Right lobe of liver (tissue), 4 donors: ENCODE results near the gene KREMEN1.

Experiments
- POLR2A ChIP-seq: fragments of 450-650 bp; IDR thresholded peaks from one replicate; pipeline ENCODE4 v1.6.1; 2017; ENCODE audit warnings: antibody characterized with exemption, mild to moderate bottlenecking
- TF ChIP-seq, protein P1 (sequence below), 4 donors: fragments of 200-600 bp in 3 of 4; fragments of 450-650 bp in 1 of 4; IDR thresholded peaks; one replicate each; pipeline versions ENCODE4 v1.5.1 to v1.8.0; 2016 to 2022; ENCODE audit warnings: antibody characterized with exemption in 4 of 4, mild to moderate bottlenecking in 2 of 4
- donor health status: DM: no; HTN: no; CAD: no.
- donor health status: DM: no; HTN: no; CAD: no.
- donor health status: DM: no; HTN: yes; CAD: no.

- TF ChIP-seq, protein P1, sequence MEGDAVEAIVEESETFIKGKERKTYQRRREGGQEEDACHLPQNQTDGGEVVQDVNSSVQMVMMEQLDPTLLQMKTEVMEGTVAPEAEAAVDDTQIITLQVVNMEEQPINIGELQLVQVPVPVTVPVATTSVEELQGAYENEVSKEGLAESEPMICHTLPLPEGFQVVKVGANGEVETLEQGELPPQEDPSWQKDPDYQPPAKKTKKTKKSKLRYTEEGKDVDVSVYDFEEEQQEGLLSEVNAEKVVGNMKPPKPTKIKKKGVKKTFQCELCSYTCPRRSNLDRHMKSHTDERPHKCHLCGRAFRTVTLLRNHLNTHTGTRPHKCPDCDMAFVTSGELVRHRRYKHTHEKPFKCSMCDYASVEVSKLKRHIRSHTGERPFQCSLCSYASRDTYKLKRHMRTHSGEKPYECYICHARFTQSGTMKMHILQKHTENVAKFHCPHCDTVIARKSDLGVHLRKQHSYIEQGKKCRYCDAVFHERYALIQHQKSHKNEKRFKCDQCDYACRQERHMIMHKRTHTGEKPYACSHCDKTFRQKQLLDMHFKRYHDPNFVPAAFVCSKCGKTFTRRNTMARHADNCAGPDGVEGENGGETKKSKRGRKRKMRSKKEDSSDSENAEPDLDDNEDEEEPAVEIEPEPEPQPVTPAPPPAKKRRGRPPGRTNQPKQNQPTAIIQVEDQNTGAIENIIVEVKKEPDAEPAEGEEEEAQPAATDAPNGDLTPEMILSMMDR (IDR thresholded peaks at IDR 0.05) = no peak
- no peak for TF ChIP-seq POLR2A
Measured at GRCh38 chr22:29090039-29090438, 17.2 kb downstream of the KREMEN1 start.
